NT2/D1 (cell line): ENCODE results near the gene JCAD.

Source experiments
- SUZ12 ChIP-seq: IDR thresholded peaks from 2 replicates; pipeline ENCODE4 v1.6.1; 2011; ENCODE audit not compliant: insufficient read length, insufficient read depth; ENCODE audit errors: extremely low read depth
- YY1 ChIP-seq: IDR thresholded peaks from 2 replicates; pipeline ENCODE4 v1.6.1; 2011; ENCODE audit not compliant: insufficient read length, insufficient read depth
- ZNF274 ChIP-seq: IDR thresholded peaks from 2 replicates; pipeline ENCODE4 v1.6.1; 2011; ENCODE audit warnings: mild to moderate bottlenecking, low read depth, low read length

DNA sequence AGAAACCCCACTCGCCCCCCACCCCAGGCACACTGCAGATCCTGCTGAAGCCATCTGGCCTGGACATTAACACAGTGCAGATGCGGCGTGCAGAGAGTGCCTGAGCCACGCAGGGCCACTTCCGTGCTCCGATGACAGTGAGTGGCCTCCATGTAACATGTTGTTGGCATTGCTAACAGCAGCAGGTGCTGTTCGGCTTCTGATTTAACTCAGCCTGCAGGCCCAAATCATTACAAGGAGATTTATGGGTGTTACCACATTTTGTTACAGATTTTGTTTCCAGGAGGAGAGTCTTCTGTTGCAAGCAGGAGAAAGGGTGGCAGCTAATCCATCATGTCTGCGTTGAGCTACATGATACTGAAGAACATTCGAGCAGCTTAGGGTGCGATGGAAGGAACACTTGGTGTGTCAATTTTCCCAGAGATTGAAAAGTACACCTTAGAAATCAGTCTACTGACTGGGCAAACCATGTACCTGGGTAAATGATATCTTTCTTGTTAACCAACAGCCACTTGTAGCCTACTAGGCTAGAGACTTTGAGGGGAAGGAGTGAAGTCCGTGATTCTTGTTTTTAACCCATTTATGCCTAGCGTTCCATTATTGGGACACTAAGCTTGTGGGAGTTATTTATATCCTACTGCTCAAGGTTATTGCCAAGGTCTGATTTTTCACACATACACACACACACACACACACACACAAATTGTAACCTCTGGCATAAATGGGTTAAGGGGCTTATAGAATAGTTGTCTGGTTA is 90.0 kb downstream of the JCAD start:
- no peak for TF ChIP-seq ZNF274
- no peak for TF ChIP-seq SUZ12
- TF ChIP-seq YY1 = no peak
